Islet precursor cell (in vitro differentiated cells): ENCODE measurements around the gene CDH23.

Source experiments
- DNase-seq: peaks from one replicate; pipeline ENCODE4 v3.0.0-alpha.2; 2018

The CDH23 gene

DNA sequence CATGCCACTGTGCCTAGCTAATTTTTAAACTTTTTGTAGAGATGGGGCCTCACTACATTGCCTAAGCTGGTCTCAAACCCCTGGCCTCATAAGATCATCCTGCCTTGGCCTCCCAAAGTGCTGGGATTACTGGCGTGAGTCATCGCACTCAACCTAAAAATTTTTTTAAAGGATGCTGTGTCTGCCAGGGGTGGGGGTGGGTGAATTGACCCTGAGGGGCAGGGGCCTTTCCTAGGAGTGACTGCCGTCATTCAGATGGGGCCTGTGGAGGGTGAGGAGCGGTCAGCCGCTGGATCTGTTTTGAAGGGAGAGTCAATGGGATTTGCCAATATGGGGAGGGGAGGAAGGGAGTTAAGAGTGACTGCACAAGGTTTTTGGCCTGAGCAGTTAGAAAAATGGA is 233.4 kb downstream of the CDH23 start:
- DNase-seq = peak; percentile 90

DNA sequence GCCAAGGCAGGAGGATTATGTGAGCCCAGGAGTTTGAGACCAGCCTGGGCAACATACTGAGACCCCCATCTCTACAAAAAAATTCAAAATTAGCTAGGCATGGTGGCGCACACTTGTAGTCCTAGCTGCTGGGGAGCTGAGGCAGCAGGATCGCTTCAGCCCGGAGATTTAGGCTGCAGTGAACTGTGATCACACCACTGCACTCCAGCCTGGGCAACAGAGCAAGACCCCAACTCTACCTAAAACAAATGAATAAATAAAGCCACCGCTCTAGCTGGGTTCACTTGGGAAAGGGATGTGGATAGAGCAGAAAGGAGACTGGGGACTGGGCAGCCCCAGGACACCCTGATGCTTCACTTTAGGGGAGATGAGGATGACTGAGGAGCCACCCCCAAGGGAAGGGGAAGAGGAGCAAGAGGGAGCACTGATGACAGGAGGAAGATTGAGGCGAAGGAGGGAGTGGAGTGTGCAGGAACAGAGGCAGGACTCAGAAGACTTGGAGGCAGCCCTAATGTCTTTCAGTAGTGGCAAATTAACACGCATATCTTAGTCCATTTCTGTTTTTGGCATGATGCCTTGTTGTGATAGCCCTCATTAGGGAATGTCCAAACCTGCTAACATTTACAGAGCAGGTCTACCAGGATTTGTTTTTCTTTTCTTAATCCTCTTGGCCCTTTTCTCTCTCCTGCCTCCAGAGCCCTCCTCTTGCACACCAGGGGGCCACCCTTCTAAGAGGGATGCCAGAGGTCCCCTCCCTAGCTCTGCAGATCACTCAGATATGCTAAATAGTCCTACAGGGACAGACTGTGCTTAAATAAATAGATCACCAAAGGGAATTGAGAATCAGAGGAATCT is 234.5 kb downstream of the CDH23 start:
- no peak for DNase-seq

- DNase-seq = no peak
Measured at GRCh38 chr10:71632200-71632820, 235.6 kb downstream of the CDH23 start.

GRCh38 chr10:71632896-71633600 is 236.3 kb downstream of the CDH23 start:
- DNase-seq = no peak

DNA sequence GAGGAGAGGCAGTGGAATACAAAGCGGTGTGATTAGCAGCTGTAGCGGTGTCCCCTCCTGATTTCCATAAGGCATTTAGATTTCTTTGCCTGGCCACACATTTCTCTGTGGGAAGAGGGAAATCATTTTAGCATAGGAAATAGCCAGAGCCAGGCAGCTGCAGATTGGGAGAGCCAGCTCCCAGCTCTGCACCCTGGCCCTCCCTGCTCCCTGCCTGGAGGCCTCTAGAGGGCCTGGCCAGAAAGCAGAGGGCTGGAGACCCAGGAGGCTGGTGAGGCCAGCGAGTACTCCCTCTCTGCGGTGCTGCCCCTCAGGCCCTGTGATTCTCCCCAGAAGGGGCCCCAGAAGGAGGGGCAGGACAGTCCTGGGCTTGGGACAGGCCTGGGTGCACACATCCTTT is 237.2 kb downstream of the CDH23 start:
- no peak for DNase-seq

DNA sequence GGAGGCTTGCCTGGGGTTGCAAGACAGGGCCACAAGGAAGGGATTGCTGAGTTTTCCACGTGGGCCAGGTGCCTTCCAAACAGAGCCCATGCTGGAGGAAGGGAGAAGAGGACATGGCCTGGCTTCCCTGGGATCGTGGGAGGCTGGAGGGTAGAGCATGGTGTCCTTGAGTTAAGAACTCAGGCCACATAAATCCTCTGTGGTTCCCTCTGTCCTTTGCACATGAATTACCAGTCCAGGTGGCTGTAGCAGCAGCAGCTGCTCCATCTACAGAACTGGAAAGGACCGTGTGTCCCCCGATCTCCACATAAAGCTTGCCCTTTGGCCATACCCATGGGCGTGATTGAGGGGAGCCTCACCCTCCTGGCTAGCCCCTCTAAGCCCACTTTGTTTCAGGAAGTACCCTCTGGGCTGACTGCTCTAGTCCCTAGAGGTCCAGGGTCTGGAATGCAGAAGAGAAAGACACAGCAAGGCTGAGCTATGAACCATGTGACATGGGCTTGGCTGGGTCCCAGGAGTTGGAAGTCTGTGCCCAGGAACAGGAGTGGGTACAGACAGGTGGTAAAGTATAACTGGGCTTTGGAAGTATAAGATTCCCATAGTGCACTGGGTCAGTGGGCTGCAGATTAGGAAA is 237.9 kb downstream of the CDH23 start:
- no peak for DNase-seq

GRCh38 chr10:71635251-71635866 is 238.6 kb downstream of the CDH23 start:
- DNase-seq = peak; percentile 72

DNA sequence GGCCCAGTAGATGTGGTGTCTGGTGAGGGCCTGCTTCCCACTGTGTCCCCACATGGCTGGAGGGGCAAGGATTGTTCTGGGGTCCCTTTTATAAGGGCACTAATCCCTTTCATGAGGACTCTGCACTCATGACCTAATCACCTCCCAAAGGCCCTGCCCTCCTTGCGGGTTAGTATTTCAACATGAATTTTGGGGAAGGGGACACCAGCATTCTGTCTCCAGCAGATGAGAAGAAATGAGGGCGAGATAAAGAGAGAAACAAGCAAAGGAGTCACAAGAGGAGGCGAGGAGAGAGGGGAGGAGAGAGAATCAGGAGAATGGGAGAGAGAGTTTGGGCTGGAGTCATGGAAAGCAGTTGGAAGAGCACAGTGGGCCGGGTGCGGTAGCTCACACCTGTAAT is 239.1 kb downstream of the CDH23 start:
- DNase-seq = no peak

- no peak for DNase-seq
Measured at GRCh38 chr10:71636588-71636987, 239.9 kb downstream of the CDH23 start.

DNA sequence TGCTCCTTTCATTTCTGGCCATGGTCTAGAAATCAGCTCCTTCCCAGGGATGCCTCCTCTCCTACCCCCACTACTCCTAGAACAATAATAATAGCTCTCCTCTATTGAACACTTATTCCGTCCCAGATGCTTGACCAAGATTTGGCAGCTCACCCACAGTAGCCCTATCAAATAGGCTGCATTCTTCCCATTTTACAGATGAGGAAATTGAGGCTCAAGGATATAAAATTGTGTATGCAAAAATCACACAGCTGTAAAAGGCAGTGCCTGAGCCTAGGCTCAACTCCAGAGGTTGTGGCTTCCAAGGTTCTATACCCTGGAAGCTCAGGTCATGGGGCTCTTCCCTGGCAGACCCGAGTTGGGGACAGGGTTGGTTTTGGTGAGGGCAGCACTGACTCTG is 240.6 kb downstream of the CDH23 start:
- DNase-seq = no peak

DNA sequence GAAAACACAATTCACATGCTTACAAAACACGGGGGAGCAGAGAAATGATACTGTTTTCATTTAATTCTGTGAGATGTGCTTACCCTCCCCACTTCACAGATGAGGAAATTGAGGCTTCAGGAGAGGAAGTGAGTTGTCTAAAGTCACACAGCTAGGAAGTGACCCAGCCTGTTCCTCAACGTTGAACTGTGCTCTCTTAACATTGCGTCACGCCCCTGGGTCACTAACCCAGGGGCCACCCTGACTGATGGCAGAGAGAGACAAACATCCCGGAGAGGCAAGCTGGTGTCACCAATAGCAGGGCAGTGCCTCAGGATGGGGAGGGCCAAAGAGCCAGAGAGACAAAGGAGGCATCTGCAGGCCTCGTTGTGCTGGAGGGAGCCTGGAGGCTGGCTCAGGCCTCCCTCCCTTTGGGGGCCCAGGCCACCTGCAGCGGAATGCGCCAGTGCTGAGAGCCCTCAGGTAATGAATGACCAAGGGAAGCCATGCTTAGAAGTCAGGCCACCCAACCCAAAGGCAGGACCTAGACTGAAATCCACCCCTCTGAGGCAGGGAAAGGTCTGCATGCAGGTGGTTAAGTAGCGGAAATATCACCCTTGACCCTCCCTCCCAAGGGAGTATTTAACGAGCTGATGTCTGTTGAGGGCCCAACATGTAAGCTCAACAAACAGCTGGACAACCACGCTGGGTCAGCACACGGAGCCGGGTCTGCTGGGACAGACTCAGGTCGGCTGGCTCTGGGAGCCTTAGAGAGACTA is 241.5 kb downstream of the CDH23 start:
- DNase-seq = peak; percentile 81

DNA sequence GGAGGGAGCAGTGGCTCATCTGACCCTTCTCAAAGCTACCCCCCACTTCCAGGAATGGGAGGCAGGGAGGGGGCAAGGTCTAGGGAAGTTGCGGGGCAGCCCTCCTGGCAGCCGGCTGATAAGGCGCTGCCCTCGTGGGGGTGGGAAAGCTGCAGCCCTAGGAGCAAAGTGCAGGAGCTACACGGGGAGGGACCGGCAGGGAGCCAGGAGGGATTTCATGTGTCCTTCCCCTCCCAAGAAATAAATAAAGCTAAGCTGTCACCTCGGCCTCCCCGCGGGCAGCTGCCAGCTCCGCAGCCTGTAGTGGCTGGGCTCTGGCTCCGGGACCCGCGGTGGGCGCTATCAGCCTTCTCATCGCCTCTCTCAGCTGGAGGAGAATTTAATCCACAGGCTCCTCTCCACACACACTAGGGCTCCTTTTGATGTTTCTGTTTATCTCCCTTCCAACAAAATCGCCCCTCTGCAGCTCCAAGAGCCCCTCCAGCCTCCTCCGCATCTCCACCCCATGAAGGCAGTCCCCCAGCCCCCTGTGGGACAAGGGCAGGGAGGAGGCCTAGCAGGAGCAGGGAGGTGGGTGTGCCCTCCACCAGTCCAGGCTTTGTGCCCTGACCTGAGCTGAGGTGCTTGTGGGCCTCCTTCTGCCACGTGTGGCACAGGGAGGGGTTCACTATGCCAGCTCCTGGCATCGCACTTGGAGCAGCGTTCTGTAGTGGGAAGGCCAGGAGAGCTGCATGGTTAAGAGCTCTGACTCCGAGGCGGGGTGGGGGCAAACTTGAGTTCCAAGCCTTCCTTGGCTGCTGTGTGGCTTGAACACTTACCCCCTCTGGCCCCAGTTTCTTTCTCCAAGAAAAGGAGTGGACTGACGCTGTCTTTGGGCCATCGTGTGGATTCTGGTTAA is 242.4 kb downstream of the CDH23 start:
- DNase-seq = no peak

GRCh38 chr10:71640607-71641006 is 243.9 kb downstream of the CDH23 start:
- DNase-seq = no peak

- no peak for DNase-seq
Measured at GRCh38 chr10:71641449-71641848, 244.7 kb downstream of the CDH23 start.

DNA sequence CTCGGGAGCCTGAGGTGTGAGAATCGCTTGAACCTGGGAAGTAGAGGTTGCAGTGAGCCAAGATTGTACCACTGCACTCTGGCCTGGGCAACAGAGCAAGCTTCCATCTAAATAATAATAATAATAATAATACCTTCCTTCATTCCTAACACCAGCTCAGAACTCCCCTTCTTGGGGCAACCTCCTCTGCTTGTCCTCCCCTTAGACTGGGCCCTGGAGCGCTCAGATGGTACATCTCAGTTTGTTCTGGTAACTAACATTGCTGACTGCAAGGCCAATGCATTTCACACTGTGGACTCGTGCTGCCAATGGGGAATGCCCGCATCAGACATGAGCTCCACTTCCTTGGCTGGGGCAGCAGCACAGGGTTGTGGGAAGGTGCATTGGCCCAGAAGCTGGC is 245.3 kb downstream of the CDH23 start:
- no peak for DNase-seq

GRCh38 chr10:71643904-71644303 is 247.2 kb downstream of the CDH23 start:
- DNase-seq = no peak

- DNase-seq = no peak
Measured at GRCh38 chr10:71644307-71645180, 247.8 kb downstream of the CDH23 start.

DNA sequence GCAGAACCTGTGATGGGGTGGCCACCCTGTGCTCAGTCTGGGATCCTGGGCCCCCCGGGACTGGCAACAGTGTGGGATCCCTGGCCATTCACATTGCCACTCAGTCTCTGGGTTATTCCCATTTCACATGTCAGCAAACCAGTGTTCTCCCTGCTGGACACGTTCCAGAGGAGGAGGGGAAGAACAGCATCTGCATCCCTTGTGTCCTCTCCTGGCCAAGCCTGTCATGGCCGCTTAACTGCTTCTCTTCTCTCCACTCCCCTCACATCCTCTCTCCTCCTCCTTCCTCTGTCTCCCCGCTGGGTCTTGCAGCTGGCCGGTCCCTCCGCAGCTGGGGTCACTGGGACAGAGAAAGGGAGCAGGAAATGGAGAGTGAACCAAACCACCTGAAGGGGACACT is 248.5 kb downstream of the CDH23 start:
- DNase-seq = no peak

DNA sequence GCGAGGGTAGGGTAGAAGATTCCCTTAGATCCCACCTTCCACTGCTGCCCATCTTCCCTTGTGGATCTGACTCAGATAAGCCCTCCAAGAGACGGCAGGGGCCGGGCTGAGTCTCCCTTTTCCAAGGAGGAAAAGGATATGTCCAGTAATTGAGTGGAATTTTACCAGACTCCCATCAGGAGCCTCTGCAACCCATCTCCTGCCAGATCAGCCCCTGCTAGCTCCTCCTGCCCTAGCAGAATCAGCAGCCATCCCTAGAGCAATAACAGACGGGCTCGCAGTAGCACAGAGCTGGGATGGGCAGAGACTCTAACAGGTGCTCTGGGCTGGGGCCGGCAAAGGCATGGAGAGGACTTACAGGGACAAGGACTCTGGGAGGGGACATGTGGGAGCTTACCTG is 249.3 kb downstream of the CDH23 start:
- DNase-seq = no peak
